Nucleus accumbens (tissue), 56 donors: ENCODE measurements around the gene LBR.

Source experiments
- DNase-seq, 56 donors: peaks; one replicate each; lab custom pipeline; 2025; lab: John Stamatoyannopoulos, UW

Gene LBR

GRCh38 chr1:225464851-225465792, 37.3 kb upstream of the LBR start:
- no peak for DNase-seq

DNA sequence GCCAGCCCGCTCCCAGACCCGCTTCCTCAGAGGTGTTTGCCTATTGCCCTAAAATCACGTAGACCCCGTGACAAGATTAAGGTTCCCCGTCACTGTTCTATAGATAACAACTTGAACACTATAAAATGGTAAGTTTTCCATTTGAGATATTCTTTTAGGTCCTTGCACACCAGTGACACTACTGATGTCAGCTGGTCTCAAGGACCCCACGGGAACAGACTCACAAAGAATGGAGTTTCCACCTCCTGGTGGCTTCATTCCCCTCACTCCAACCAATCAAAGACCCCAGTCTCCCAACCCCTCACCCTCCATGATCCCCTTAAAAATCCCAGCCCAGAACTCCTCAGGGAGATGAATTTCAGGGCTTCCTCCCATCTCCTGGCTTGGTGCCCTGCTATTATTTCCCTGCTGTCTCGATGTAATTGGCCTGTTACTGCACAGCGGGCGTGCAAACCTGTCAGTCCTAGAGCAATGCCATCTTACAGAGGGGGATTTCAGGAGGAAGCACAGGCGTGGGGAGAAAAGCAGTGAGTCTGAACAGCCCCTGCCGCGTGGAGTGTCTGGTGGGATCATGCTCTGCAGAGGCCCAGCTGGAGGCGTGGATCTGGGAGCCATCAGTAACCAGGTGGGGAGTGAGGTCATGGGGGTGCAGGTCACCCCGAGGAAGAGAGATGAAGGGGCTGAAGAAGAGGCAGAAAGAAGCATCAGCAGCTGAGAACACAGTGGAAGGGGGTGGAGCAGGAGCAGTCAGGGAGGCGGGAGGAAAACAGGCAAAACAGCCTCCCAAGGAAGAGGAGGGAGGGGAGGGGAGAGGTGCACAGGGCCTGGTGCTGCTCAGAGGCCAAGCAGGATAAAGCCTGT, 35.1 kb upstream of the LBR start:
- DNase-seq: peak in 1 of 56 donors; percentile 8

- DNase-seq: no peak
Measured at GRCh38 chr1:225462429-225462713, 34.5 kb upstream of the LBR start.

DNA sequence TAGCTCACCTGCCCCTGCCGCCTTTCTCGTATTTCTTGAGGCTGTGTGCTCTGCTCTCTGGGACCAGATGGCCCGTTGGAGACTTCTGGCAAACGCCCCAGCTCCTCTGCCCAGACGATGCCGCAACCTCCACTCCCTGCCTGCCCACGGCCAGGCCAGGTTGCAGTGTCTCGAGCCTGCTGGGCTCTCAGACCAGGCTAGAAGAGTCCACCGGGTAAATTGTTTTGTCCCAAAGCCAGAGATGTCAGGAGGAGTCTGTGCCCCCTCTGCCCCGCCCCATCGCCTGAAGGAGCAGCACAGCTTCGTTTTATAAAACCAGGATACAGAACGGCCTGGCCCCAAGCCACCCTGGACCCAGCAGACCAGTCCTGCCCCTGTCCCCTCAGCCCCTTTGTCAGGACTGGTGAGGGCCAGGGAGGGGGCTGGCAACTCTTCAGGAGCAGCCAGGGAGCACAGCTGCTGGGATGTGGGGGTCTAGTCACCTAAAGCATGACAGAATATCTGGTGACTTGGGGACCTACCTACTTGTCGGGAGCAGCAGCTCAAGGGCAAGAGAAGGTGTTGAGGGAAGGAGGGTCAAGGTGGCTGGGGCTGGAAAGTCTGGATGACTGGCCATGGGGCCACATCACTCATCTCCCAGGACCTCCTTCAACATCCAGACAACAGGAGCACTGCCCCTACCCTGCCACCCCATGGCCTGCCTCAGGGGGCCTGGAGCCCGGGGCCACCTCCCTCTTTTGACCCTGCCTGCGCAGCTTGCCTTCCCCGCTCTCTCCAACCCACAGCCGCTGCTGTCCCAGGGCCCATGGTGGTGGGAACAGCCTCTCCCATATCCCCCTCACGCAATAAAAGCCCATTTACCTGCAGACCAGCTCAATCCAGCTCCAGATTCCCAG, 33.9 kb upstream of the LBR start:
- no peak for DNase-seq

DNA sequence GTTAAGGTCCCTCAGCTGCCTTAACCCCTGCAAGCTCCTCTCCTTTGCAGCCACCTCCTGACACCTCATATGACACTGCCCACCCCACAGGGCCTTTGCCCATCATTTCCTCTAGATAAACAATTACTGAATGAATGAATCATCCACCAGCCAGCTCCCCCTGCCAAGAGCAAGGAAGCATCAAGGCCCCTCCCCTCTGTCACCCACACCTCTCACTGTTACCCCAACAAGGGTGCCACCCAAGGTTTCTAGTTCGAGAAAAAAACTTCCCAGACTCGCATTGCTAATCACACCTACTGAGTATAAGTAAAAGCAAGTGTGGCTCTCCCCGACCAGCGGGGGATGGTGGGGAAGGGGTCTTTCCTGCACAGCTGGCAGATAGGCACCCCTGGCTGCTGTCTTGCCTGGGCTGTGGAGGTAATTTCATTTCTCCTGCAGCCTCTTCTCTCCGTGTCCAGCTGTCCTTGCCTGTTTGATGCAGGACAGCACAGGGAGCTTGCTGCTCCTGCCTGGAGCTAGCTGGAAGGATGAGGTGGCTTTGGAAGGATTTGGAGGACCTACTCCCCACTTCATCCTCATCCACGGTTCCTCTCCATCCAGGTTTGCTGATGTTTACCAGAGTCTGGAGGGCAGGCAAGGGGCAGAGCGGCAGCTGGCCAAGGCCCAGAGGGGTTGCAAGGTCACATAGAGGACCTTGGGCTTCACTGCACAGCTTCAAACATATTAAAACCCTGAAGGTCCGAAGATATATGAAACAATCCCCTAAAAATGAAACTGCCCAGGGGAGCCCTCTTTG, 33.1 kb upstream of the LBR start:
- no peak for DNase-seq

GRCh38 chr1:225460021-225460736, 32.3 kb upstream of the LBR start:
- no peak for DNase-seq

- DNase-seq: no peak
Measured at GRCh38 chr1:225458222-225458631, 30.4 kb upstream of the LBR start.

GRCh38 chr1:225454733-225455132, 26.9 kb upstream of the LBR start:
- DNase-seq: peak in 10 of 56 donors; percentile 10 to 67 (median 18)

DNA sequence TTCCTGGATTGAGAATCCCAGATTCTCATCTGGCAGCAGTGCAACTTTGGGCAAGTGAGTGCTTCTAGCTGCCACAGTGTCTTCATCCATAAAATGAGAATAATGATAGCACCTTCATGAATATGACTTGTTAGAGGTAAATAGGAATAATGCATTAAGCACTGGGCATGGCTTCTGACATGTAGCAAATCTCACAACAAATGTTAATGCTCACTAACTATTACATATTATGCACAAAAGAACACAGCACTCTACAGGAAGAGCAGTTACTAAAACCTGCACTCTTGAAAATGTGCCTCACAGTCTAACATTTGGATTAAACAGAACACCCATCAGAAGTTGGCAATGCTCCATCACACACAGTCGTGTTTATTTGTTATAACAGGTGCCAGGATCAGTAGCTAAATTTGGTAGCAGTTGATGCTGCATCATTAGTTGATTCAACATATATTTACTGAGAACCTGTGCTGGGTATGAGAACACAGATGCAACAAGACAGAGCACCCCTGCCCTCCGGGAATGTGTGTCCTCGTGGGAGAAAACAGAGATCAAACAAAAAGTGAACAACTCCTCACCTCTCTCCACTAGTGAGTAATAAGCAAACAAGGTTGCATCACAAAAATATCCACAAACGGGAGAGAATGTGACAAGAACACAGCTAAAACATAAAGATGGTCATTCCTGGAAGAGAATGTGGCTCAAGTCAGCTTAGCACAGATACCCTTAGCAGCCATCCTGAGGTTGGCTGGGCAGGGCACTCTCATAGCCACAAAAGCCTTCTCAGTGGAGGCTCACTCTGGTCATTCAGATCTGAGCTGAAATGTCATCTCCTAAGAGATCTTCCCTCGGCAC, 26.2 kb upstream of the LBR start:
- no peak for DNase-seq

DNA sequence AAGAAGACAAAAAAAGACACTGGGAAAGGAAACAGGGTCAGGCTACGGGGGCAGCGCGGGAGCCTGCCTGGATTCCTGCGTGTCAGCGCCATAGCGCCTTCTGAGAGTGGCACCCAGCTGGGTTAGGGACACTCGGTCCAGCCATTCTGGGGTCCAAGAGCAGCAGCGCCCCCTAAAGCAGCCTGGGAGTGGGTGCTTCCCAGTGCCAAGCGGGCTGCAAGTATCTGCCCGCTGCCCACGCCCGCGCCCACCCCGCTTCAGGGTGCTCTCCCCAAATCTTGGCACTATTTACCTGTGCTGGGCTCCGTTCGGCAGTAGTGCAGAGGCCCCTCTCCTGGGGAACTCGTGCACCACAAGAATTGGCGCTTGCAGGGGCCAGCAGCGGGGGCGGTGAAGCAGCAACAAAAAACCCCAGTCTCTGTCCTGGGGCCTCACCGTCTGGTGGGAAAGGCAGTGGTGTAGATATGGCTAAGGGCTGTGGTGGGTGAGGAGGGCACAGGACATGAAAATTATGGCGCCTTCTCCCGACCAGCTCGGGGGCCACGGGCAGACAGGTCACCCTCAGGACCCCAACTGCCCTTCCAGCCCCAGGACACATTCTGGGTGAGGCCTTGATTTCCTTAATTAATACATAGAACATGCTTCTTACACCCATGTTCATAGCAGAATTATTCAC, 24.1 kb upstream of the LBR start:
- no peak for DNase-seq

GRCh38 chr1:225451340-225451739, 23.5 kb upstream of the LBR start:
- DNase-seq: no peak

GRCh38 chr1:225450491-225451191, 22.8 kb upstream of the LBR start:
- no peak for DNase-seq

DNA sequence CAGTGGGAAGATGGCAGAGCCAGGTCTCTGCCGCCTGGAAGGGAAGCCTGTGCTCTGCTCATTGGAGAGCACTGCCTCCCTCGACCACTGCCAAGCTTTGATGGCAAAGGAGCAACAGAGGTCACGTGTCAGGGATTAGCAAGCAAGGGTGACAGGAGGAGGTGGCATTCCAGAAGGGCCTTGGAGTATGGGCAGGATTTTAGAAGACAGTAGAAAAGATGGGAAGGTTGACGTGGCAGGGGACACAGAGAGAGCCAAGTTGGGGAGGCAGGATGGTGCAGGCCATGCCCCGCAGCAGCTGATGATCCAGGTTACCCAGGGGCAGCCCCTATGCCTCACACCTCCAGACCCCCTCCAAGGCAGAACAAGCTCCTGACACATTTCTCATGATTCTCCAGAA, 21.9 kb upstream of the LBR start:
- no peak for DNase-seq

DNA sequence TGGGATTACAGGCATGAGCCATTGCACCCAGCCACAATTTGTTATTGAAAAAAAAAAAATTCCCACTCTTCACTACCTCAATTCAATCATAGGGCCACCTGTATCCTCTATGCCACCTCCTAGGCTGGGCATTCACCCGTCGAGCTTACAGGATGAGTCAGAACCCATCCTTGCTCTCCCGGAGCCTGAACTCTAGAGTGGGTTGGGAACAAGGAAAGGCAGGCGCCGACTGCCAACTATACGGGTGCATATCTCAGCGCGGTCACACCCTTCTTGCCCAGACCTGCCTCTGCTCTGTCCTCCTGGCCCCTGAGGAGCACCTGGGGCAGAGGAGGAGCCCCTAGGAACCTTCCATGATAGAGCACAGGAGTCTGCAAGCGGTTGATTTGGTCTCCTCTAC, 21.4 kb upstream of the LBR start:
- no peak for DNase-seq

DNA sequence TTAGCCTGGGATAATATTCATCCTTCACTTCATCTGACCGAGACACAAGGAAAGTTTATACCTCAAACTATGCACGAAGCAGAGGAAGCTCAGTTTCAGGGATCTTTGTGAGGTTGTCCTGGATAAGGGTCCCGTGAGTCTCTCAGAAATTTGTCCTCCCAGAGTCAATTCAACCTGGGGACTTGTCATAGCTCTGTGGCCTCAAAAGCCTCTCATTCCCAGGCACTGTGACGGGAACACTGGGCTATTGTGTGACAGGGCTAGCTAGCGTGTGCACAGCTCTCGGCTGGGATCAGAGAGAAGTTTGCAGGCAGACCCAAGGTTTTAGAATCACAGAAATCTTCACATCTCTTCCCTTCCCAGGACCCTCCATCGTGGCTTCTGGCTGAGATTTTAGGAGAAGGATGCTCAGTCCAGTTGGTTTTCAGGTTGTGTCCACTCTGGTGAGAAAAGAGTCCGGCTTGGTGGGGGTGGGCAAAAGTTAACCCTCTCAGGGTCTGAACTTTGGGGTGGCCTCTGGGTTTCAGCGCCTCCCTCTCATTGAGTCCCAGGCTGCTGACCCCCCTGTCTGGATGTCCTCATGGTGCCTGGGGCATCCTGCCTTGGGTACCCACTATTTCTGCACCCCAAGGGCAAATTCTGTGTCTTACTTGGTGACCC, 20.4 kb upstream of the LBR start:
- peak in 33 of 56 donors; percentile 14 to 65 (median 42) for DNase-seq

DNA sequence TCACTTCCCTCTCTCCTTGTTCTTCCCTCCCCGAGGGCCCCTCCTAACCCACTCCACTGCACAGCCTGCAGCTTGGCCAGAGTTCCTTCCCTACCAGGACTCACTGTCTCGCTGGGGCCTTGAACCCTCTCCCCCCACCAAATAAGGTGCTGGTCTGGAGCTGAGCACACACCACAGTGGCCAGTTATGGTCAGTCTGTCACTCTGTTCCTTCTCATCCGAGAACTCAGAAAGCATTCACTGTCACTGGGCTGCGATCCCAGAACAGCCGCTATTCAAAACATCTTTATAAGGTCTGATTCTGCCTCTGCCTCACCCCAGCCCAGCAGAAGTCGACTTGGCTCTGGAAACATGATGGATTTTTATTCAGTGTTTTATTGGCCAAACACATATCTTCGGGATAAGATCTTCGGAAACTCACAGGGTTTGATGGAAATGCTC, 19.8 kb upstream of the LBR start:
- peak in 42 of 56 donors; percentile 8 to 70 (median 40) for DNase-seq
